HG02852 (cell line): Measurements from ENCODE around the gene BHMT.
"Not testable (repeated sequence)": the region's sequence is repeated elsewhere in the genome, so short reads cannot be mapped to it uniquely, and the experiment has no call there.

ENCODE experiments used
- ATAC-seq: cut with Tn5 transposase; IDR thresholded peaks from one replicate; pipeline ENCODE4 v1.9.1; 2021; ENCODE audit warnings: mild to moderate bottlenecking, moderate library complexity; ENCODE audit not compliant: unreplicated experiment

BHMT gene

DNA sequence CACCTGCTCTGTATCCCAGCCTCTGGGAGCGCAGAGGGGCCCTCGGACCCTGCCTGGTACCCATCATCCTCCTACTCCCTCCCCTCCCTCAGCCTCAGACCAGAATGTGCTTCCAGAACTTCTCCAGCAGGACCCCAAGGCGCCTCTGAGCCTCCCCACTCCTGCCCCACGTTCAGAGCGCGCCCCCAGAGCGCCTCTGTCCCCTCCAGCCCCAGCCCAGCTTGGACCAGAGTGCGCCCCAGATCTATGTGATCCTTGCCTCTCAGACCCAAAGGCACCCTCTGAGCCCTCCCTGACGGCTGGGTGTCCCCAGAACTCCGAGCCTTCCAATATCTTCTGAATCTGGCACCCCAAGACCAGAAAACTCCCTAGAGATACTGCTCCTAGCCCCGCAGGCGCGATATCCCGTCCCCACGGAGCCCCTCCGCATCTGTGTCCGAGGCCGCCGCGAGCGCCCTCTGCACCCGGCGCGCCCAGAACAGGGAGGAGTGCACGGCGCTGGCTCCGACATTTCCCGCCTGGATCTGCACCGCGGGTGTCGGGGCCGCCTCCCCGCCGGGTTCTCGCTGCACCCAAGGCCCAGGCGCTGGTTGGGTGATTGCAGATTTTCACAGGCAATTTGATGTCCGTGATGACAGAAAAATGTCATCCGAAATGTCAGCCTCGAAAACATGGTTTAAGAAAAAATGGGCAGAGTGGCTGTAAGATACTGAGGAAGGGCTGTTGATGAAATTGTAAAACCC lies 522 bp downstream of the BHMT start:
- no peak for ATAC-seq

DNA sequence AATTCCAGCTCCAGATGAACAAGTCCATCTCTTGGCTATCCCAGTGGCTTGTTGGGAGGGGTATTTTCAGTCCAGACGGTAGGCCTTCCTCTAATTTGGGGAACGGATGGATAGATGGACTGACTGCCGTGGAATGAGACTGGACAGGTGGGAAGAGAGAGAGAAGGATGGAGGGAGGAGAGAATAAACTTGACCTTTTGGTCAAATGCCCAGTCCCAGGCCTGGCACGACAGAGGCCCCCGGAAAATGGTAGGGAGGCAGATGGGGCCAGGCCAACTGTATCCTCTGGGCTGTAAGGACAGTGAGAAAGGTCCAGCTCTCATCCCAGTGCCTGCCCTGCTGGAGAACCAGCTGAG lies 1.1 kb downstream of the BHMT start:
- ATAC-seq, result no peak

- no peak for ATAC-seq
Observed at GRCh38 chr5:79119486-79119885, 7.9 kb downstream of the BHMT start.

GRCh38 chr5:79120221-79120620 lies 8.6 kb downstream of the BHMT start:
- no peak for ATAC-seq

- ATAC-seq, result no peak
Observed at GRCh38 chr5:79122973-79123372, 11.4 kb downstream of the BHMT start.

DNA sequence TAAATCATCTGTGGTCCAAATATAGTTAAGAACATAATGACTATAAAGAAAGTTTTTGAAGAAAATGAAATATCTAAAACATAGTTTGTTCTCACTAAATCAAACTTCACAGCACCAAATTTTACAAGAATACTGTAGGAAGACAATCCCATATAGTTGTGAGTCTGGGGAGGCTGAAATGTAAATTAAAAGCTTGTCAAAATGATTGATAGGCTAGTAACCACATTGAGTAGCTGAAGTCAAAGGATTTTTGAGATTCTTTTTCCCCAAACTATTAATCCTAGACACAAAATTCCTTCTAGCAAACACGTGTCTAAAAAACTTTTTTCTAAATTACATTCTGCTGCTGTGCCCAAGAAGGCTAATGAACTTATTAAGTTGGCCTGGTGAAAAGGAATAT lies 13.0 kb downstream of the BHMT start:
- no peak for ATAC-seq

GRCh38 chr5:79130781-79131180 lies 19.2 kb downstream of the BHMT start:
- ATAC-seq, result no peak

- no peak for ATAC-seq
Observed at GRCh38 chr5:79133121-79133656, 21.6 kb downstream of the BHMT start.

GRCh38 chr5:79133657-79134451 lies 22.2 kb downstream of the BHMT start:
- no peak for ATAC-seq

DNA sequence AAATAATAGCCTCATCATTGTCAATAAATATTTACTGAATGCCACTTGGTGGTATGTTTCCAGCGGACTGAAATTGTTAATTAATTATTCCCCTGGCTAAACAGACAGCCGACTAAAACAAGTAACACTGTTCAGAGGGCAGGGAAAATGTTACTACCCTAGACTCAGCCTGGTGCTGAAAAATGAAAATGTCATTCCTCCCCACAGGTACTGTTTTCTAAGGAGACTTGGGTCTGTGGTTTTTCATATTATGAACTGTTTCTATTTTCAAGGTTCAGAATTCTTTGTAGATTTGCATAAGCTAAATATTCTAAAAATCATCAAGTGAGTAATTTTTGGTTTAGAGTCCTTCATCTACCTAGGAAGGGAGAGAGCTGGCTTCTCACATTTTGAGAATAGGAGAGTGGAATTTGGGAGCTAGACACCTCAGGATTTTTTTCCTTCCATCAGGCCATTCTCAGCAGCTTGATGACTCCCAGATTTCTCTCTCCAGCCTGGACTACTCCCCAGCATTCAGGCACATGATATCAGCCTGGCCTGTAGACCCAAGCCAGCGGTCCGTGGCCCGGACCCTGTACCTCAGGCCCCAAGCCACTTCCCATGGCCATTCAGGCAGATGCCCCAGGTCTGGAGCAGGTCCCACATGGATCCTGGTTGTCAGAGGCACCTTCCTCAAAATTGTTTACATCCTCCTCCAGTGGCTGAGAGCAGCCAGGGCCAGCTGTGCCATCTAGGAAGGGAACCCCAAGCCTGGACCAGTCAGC lies 24.4 kb downstream of the BHMT start:
- peak; percentile 78 for ATAC-seq

- ATAC-seq, result no peak
Observed at GRCh38 chr5:79136618-79137017, 25.0 kb downstream of the BHMT start.

GRCh38 chr5:79140553-79140952 lies 28.9 kb downstream of the BHMT start:
- no peak for ATAC-seq

DNA sequence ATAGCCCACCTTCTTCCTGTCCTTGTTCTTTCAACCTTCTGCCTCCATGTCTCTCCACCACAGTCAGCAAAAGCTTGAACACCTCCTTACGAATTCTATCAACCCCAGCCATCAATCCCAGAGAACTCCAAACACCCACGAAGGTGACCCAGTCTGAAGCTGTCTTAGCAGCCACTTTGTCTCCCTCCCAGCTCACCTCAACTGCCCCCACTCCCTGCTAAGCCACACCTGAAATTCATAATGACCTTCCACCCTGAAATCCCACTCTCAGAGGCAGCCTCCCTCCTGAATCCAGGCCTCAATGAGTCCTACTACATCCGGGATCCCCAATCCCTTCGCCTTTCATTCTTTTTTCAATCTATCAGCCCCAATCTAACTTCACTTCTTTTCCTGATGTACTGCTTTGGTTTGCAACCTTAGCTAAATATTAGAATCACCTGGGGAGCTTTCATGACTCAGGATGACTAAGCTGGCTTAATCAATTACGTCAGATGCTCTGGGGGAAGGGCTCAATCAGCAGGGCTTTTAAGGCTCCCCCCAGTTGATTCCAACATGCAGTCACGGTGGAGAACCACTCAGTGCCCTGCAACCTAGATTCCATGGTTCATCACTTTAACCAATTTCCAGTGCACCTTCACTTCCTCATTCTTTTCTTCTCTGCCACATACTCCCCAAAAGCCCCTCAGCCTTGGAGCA lies 32.2 kb downstream of the BHMT start:
- ATAC-seq, result no peak

- no peak for ATAC-seq
Observed at GRCh38 chr5:79147076-79147475, 35.5 kb downstream of the BHMT start.

DNA sequence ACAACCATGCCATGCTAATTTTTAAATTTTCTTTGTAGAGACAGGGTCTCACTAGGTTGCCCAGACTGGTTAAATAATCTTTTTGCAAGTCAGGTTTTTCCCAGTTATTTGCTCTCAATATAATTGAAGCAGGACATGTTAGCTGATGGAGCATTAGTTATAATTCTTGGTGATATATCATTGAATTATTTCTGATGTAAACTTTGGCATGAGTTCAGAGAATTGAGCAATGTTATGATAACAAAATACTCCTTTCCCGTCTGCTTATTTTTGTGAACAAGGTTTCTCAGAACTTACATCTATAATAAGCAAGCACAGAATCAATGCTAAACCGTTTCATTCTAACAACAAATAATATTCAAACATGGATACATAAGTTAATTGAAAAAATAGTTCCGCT lies 37.8 kb downstream of the BHMT start:
- ATAC-seq, result no peak

GRCh38 chr5:79151942-79152671 lies 40.5 kb downstream of the BHMT start:
- ATAC-seq, result no peak

DNA sequence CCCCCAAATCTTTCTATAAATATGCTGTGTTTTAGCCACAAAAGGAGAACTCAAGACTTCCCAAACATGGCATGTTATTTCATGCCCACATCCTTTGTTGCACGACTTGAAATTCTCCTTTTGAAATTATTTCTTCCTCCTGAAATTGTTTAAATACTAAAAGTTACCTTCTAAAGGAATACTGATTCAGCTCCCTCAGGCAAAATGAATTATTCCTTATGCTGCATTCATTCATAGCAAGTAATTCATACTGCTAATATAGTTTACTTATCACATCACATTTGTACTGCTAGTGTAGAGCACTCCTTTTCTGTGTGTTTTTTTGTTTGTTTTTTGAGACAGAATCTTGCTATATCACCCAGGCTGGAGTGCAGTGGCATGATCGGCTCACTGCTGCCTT lies 45.7 kb downstream of the BHMT start:
- ATAC-seq, result no peak

DNA sequence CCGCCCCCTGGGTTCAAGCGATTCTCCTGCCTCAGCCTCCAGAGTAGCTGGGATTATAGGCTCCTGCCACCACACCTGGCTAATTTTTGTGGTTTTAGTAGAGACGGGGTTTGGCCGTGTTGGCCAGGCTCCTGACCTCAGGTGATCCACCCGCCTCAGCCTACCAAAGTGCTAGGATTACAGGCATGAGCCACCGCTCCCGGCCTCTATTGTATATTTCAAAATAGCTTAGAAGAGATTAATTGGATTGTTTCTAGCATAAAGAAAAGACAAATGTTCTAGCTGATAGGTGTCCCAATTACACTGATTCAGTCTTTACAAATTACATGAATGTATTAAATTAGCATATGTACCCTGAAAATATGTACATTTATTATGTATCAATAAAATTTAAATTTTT lies 50.0 kb downstream of the BHMT start:
- not testable (repeated sequence) for ATAC-seq

DNA sequence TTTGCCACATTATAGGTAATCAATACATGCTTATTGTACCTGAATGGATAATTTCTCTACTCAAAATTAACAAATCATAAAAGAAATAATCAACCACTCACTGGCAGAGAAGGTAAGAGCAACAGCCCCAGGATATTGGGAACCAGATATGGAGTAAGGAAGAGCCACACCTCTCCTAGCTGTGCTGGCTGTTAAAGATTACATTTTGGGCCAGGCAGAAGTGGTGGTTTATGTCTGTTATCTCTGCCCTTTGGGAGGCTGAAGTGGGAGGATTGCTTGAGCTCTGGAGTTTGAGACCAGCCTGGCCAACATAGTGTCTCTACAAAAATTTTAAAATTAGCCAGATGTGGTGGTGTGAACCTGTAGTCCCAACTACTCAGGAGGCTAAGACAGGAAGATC lies 56.4 kb downstream of the BHMT start:
- ATAC-seq, result no peak

GRCh38 chr5:79170661-79171060 lies 59.1 kb downstream of the BHMT start:
- ATAC-seq, result no peak
